ENCODE results near the gene ATP1A1.

DNA sequence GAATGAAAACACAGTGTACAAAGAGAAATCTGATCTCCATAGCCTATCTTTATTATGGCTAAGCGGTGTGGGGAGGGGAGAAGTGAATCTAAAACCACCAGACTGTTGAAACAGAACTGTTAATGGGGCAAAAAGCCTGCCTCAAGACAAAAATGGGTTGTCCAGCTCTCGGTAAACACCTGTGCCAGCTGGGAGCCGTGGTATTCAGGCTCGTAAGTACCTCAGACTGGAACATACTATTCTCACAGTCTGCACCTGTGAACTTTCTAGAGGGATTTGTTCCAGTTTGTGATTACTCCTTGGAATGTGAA lies 42.7 kb upstream of the ATP1A1 start:
- TF ChIP-seq POLR2A (IDR thresholded peaks at IDR 0.05; ENCODE audit: low read length) = no peak
- TF ChIP-seq CEBPB (IDR thresholded peaks at IDR 0.05) = no peak

Measured in A549 (cell line).